A673 (cell line): Measurements from ENCODE around the gene RSKR. TPM values are rescaled to one million over a fixed set of nuclear protein-coding genes. Genes with fewer than 3 reads are reported as not detected.

Source experiments
- BruUV-seq: library from RNA; stranded (reverse); fragments of 400-500 nt; replicated peaks from 2 replicates; lab custom pipeline; 2021; lab: Mats Ljungman, UMichigan
- CTCF ChIA-PET: fragments of 300-600 bp; sonication (Branson Sonifier 250); formaldehyde crosslinking; loops from one replicate; lab custom pipeline; 2022; ENCODE audit warnings: antibody characterized with exemption; lab: Charles Lee
- POLR2A ChIA-PET: fragments of 300-600 bp; sonication (Branson Sonifier 250); formaldehyde crosslinking; loops from one replicate; lab custom pipeline; 2022; ENCODE audit warnings: antibody characterized with exemption; ENCODE audit not compliant: low non-redundant PET; lab: Charles Lee
- DNase-seq: peaks from one replicate; pipeline ENCODE4 v3.0.0-alpha.2; 2015; ENCODE audit warnings: low spot score
- H3K27ac ChIP-seq: fragments of 200-600 bp; sonication (generic); 2 replicates; pipeline ENCODE4 v1.5.1; 2016; ENCODE audit warnings: mixed run types, low read depth, mild to moderate bottlenecking, mixed read lengths, antibody characterized with exemption, low read length; ENCODE audit not compliant: poor library complexity, severe bottlenecking
- H3K27me3 ChIP-seq: fragments of 200-600 bp; sonication (generic); replicated peaks from 2 replicates; pipeline ENCODE4 v1.6.1; 2017; ENCODE audit warnings: mixed run types, low read depth, mild to moderate bottlenecking, mixed read lengths, antibody characterized with exemption, low read length; ENCODE audit not compliant: insufficient read depth, poor library complexity
- H3K36me3 ChIP-seq: fragments of 200-600 bp; sonication (generic); 2 replicates; pipeline ENCODE4 v1.6.1; 2016; ENCODE audit warnings: mixed run types, mild to moderate bottlenecking, mixed read lengths, antibody characterized with exemption, low read length; ENCODE audit not compliant: insufficient read depth, poor library complexity, severe bottlenecking
- H3K4me1 ChIP-seq: fragments of 200-600 bp; sonication (generic); 2 replicates; pipeline ENCODE4 v1.6.1; 2017; ENCODE audit warnings: mixed run types, mild to moderate bottlenecking, mixed read lengths, antibody characterized with exemption, low read length; ENCODE audit not compliant: insufficient read depth, poor library complexity, severe bottlenecking
- H3K4me3 ChIP-seq: fragments of 200-600 bp; sonication (generic); 2 replicates; pipeline ENCODE4 v1.5.1; 2016; ENCODE audit warnings: low read depth, mixed run types, mild to moderate bottlenecking, mixed read lengths, low read length; ENCODE audit not compliant: poor library complexity, severe bottlenecking
- H3K9me3 ChIP-seq: fragments of 200-600 bp; sonication (generic); 2 replicates; pipeline ENCODE4 v1.6.1; 2016; ENCODE audit warnings: mixed run types, low read depth, mild to moderate bottlenecking, mixed read lengths, antibody characterized with exemption, low read length; ENCODE audit not compliant: poor library complexity, severe bottlenecking
- EZH2 ChIP-seq: fragments of 200-600 bp; sonication (generic); IDR thresholded peaks from 2 replicates; pipeline ENCODE4 v1.6.1; 2017; ENCODE audit warnings: borderline replicate concordance, low read depth, mild to moderate bottlenecking, mixed read lengths, antibody characterized with exemption, low read length; ENCODE audit not compliant: poor library complexity, severe bottlenecking
- intact Hi-C: fragments of 100-400 bp; cut with micrococcal nuclease; formaldehyde crosslinking; loops from one replicate; pipeline ENCODE4 v1.10.0; 2022; ENCODE audit not compliant: unreplicated experiment
- total RNA-seq: library from RNA; stranded (reverse); gene quantifications from 2 replicates; pipeline ENCODE4 v1.2.3, GENCODE V29; 2021
- TF ChIP-seq, protein P1 (sequence below): fragments of 300-800, 200-600 bp; sonication (generic); conservative IDR thresholded peaks from 2 replicates; pipeline ENCODE4 v1.5.1; 2017; ENCODE audit warnings: low read depth, mild to moderate bottlenecking, antibody characterized with exemption, low read length, moderate library complexity, mixed read lengths

The RSKR gene
- total RNA-seq, 1 experiment from 2014 or later, result 36.8 TPM

- Histone ChIP-seq H3K27ac (no peak overlapping the region), H3K4me1 (no peaks in the 10 kb centered on the region), H3K4me3 (no peak overlapping the region), H3K27me3 (no peaks in the 10 kb centered on the region), H3K36me3 (peaks cover 89% of the 10 kb centered on the region), H3K9me3 (no peaks in the 10 kb centered on the region)
- BruUV-seq, result no TSS peak
- TF ChIP-seq, protein P1, sequence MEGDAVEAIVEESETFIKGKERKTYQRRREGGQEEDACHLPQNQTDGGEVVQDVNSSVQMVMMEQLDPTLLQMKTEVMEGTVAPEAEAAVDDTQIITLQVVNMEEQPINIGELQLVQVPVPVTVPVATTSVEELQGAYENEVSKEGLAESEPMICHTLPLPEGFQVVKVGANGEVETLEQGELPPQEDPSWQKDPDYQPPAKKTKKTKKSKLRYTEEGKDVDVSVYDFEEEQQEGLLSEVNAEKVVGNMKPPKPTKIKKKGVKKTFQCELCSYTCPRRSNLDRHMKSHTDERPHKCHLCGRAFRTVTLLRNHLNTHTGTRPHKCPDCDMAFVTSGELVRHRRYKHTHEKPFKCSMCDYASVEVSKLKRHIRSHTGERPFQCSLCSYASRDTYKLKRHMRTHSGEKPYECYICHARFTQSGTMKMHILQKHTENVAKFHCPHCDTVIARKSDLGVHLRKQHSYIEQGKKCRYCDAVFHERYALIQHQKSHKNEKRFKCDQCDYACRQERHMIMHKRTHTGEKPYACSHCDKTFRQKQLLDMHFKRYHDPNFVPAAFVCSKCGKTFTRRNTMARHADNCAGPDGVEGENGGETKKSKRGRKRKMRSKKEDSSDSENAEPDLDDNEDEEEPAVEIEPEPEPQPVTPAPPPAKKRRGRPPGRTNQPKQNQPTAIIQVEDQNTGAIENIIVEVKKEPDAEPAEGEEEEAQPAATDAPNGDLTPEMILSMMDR, result no peak
- TF ChIP-seq EZH2, result no peak
- DNase-seq, result no peak
- ChIA-PET POLR2A (interaction anchor here (0.5 kb wide), 1 partner anchor 17 kb away, joined by 6 read pairs; no protein-coding TSS in a partner anchor), CTCF (no interaction called here)
- intact Hi-C loops, result no loop called here
Measured at GRCh38 chr17:28618464-28618863, 4.5 kb upstream of the RSKR start.

GRCh38 chr17:28616281-28616680 lies 2.3 kb upstream of the RSKR start:
- ChIA-PET CTCF (no interaction called here), POLR2A (no interaction called here)
- no peaks in the 10 kb centered on the region for H3K27me3 ChIP-seq

GRCh38 chr17:28615260-28615940 lies 1.4 kb upstream of the RSKR start:
- no peak overlapping the region for H3K27ac ChIP-seq
- no peak overlapping the region for H3K4me3 ChIP-seq
- no peaks in the 10 kb centered on the region for H3K9me3 ChIP-seq
- POLR2A ChIA-PET, result no interaction called here
- CTCF ChIA-PET, result interaction anchor here (0.6 kb wide), 1 partner anchor 1482 kb away, joined by 3 read pairs; no protein-coding TSS in a partner anchor
- intact Hi-C loops, result no loop called here
- peaks cover 67% of the 10 kb centered on the region for H3K36me3 ChIP-seq
- no peaks in the 10 kb centered on the region for H3K27me3 ChIP-seq
- DNase-seq, result no peak
- no peak for TF ChIP-seq EZH2
- TF ChIP-seq, protein P1, result no peak
- no TSS peak for BruUV-seq
- H3K4me1 ChIP-seq, result no peaks in the 10 kb centered on the region

More at GRCh38 chr17:28616281-28616680, 2.3 kb upstream of the RSKR start:
- TF ChIP-seq, protein P1, result no peak
- no peak for TF ChIP-seq EZH2
- Histone ChIP-seq H3K36me3 (peaks cover 76% of the 10 kb centered on the region), H3K4me1 (no peaks in the 10 kb centered on the region), H3K27ac (no peak overlapping the region), H3K9me3 (no peaks in the 10 kb centered on the region), H3K4me3 (no peak overlapping the region)
- BruUV-seq, result no TSS peak
- intact Hi-C loops, result no loop called here
- no peak for DNase-seq
